Prostate gland (tissue), 2 donors: ENCODE data around the gene DGKB. TPM values are rescaled to one million over a fixed set of nuclear protein-coding genes. Genes with fewer than 3 reads are reported as not detected.

Source experiments
- DNase-seq: peaks from one replicate; pipeline ENCODE4 v3.0.0-alpha.2; 2019; ENCODE audit warnings: low spot score
- H3K27ac ChIP-seq, 2 donors: fragments of 200-600 bp; sonication (generic); 2 replicates each; pipeline ENCODE4 v1.5.1; 2017 to 2019
- H3K27me3 ChIP-seq: fragments of 200-600 bp; sonication (generic); replicated peaks from 2 replicates; pipeline ENCODE4 v1.5.1; 2019; ENCODE audit not compliant: insufficient read depth
- H3K36me3 ChIP-seq, 2 donors: fragments of 200-600 bp; sonication (generic); 1 replicate in 1 of 2; 2 replicates in 1 of 2; pipeline versions ENCODE4 v1.5.1 to v1.8.1; 2017 to 2019
- H3K4me1 ChIP-seq: fragments of 200-600 bp; sonication (generic); replicated peaks from 2 replicates; pipeline ENCODE4 v1.5.1; 2019
- H3K4me3 ChIP-seq, 2 donors: fragments of 200-600 bp; sonication (generic); 2 replicates each; pipeline ENCODE4 v1.5.1; 2017 to 2019
- H3K9me3 ChIP-seq: fragments of 200-600 bp; sonication (generic); 2 replicates; pipeline ENCODE4 v1.5.1; 2017
- CTCF ChIP-seq, 4 experiments: fragments of 200-600 bp in 2 of 4; fragments of 450-650 bp in 2 of 4; sonication (generic) in 2 of 4; IDR thresholded peaks; 1 replicate in 3 of 4; 2 replicates in 1 of 4; pipeline ENCODE4 v1.5.1; 2016 to 2019; ENCODE audit warnings: antibody characterized with exemption in 4 of 4, mild to moderate bottlenecking in 2 of 4, moderate library complexity in 2 of 4
- POLR2A ChIP-seq: fragments of 450-650 bp; IDR thresholded peaks from one replicate; pipeline ENCODE4 v1.6.1; 2016; ENCODE audit warnings: antibody characterized with exemption, mild to moderate bottlenecking
- POLR2AphosphoS5 ChIP-seq: sonication (generic); formaldehyde crosslinking; IDR thresholded peaks from one replicate; pipeline ENCODE4 v1.6.1; 2017; ENCODE audit warnings: antibody characterized with exemption
- WGBS: methylation state at CpG from one replicate; pipeline ENCODE4 v1.1.5; 2018; 5-methylcytosine and 5-hydroxymethylcytosine counted together
- intact Hi-C: fragments of 100-400 bp; cut with DNase I; formaldehyde crosslinking; loops from one replicate; pipeline ENCODE4 v1.14.2; 2022
- total RNA-seq, 2 donors: library from RNA; depleted of rRNA; stranded (reverse); fragments of >200 nt; gene quantifications; one replicate each; pipeline ENCODE4 v1.1.0, GENCODE V29; 2016

Gene DGKB
- total RNA-seq, 2 donors from 2014 or later: 0.45 TPM; not detected in 1

GRCh38 chr7:14892961-14893360 is 9.6 kb downstream of the DGKB start:
- Histone ChIP-seq H3K4me3 (no peak overlapping the region), H3K9me3 (no peaks in the 10 kb centered on the region), H3K4me1 (no peaks in the 10 kb centered on the region), H3K27me3 (no peaks in the 10 kb centered on the region), H3K27ac (no peak overlapping the region), H3K36me3 (no peaks in the 10 kb centered on the region)
- 68% methylated on average over 2 of the region's 2 CpGs for WGBS
- intact Hi-C loops: no loop called here
- no peak for DNase-seq
- no peak for TF ChIP-seq CTCF (IDR thresholded peaks at IDR 0.05)
- no peak for TF ChIP-seq POLR2A
- no peak for TF ChIP-seq POLR2AphosphoS5

- intact Hi-C loops: no loop called here
- no peak overlapping the region for H3K4me3 ChIP-seq
- H3K9me3 ChIP-seq: no peaks in the 10 kb centered on the region
- no peaks in the 10 kb centered on the region for H3K4me1 ChIP-seq
- TF ChIP-seq POLR2AphosphoS5 (no peak), POLR2A (no peak), CTCF (IDR thresholded peaks at IDR 0.05) (no peak)
- no peak overlapping the region for H3K27ac ChIP-seq
- H3K36me3 ChIP-seq: no peaks in the 10 kb centered on the region
- 97% methylated on average over 3 of the region's 3 CpGs for WGBS
- no peak for DNase-seq
- no peaks in the 10 kb centered on the region for H3K27me3 ChIP-seq
Observed at GRCh38 chr7:14891289-14891688, 11.3 kb downstream of the DGKB start.

- WGBS: 45% methylated on average over 1 of the region's 1 CpG
- no peak for TF ChIP-seq CTCF (IDR thresholded peaks at IDR 0.05)
- H3K36me3 ChIP-seq: no peaks in the 10 kb centered on the region
- H3K27ac ChIP-seq: no peak overlapping the region
- no peaks in the 10 kb centered on the region for H3K9me3 ChIP-seq
- H3K4me3 ChIP-seq: no peak overlapping the region
- H3K27me3 ChIP-seq: no peaks in the 10 kb centered on the region
- DNase-seq: no peak
- H3K4me1 ChIP-seq: no peaks in the 10 kb centered on the region
- intact Hi-C loops: no loop called here
Observed at GRCh38 chr7:14888962-14889361, 13.6 kb downstream of the DGKB start.

- DNase-seq: no peak
- WGBS: 92% methylated on average over 3 of the region's 3 CpGs
- no peak overlapping the region for H3K4me3 ChIP-seq
- no peaks in the 10 kb centered on the region for H3K27me3 ChIP-seq
- H3K9me3 ChIP-seq: no peaks in the 10 kb centered on the region
- TF ChIP-seq POLR2A: no peak
- TF ChIP-seq POLR2AphosphoS5: no peak
- no peak for TF ChIP-seq CTCF (IDR thresholded peaks at IDR 0.05)
- no peak overlapping the region for H3K27ac ChIP-seq
- intact Hi-C loops: no loop called here
- H3K4me1 ChIP-seq: no peaks in the 10 kb centered on the region
- H3K36me3 ChIP-seq: no peaks in the 10 kb centered on the region
Observed at GRCh38 chr7:14886533-14886932, 16.0 kb downstream of the DGKB start.

- no peaks in the 10 kb centered on the region for H3K36me3 ChIP-seq
- 69% methylated on average over 8 of the region's 8 CpGs for WGBS
- TF ChIP-seq CTCF (IDR thresholded peaks at IDR 0.05) (no peak), POLR2AphosphoS5 (no peak), POLR2A (no peak)
- intact Hi-C loops: no loop called here
- no peak overlapping the region for H3K4me3 ChIP-seq
- H3K9me3 ChIP-seq: no peaks in the 10 kb centered on the region
- H3K4me1 ChIP-seq: no peaks in the 10 kb centered on the region
- no peak for DNase-seq
- no peaks in the 10 kb centered on the region for H3K27me3 ChIP-seq
- no peak overlapping the region for H3K27ac ChIP-seq
Observed at GRCh38 chr7:14875941-14876587, 26.5 kb downstream of the DGKB start.
